ENCODE results near the gene MBNL2. TPM values are rescaled to one million over a fixed set of nuclear protein-coding genes. Genes with fewer than 3 reads are reported as not detected.

Gene MBNL2
- total RNA-seq, 1 experiment from 2014 or later: 0.17 TPM

DNA sequence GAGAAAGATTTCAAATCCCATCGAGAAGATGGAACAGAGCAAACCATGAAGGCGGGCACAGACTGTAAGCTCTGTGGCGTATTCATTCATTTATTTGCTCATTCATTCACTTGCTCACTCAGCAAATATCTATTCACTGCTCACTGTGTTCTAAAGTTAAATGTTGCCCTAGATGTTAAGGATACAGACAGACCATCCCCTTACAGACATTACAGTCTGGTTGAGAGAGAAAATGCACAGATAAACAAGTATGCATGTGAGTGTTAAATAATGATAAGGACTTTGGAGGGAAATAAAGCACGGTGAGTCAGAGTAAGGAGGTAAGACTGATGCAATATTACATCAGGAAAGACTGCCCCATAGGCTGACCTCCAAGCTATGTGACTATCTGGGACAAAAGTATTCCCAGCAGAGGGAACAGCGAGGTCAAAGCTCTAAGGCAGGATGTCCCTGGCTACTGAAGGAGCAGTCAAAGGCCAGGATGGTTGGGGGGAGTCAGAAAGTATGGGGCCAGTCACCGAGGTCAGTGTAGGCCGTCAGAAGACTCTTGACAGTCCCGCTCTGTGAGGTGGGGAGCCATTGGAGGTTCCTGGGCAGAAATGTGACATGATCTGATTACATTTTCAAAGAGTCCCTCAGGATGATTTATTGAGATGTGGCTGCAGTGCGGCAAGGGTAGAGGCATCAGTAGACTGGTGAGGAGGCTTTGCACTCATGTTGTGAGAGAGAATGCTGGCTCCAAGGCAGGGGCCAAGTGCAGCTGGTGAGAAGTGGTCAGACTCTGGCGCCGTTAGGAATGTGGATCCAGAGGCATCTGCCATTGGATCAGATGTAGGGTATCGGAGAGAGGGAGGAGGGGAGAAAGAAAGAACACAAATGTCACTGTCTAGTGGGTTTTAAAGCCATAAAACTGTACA is 37.9 kb downstream of the MBNL2 start:
- no peak overlapping the region for H4K8ac ChIP-seq (replicated peaks; ENCODE audit: insufficient read length, low read depth, low read length)
- no CpG with 5 or more reads among the region's 12 CpGs for WGBS (ENCODE audit: extremely low coverage, insufficient read length, low lambda C conversion rate)
- no peaks in the 10 kb centered on the region for H3K9me3 Mint-ChIP-seq
- H3K36me3 Mint-ChIP-seq (ENCODE audit: insufficient read depth in 1 of 3, low read depth in 3 of 3): no peaks in the 10 kb centered on the region
- H3K14ac ChIP-seq (ENCODE audit: insufficient read depth, low read length): peak overlapping the region; percentile 75; the same call in 1 of the 2 replicates
- no peak overlapping the region for H2BK15ac ChIP-seq (ENCODE audit: low read depth, low read length)
- H2BK20ac ChIP-seq (ENCODE audit: low read depth, low read length, poor library complexity, severe bottlenecking): no peak overlapping the region
- H2AFZ ChIP-seq (ENCODE audit: low read length): no peak overlapping the region
- H4K20me1 ChIP-seq (ENCODE audit: control insufficient read depth, insufficient read depth, insufficient read length): no peaks in the 10 kb centered on the region
- no peak for DNase-seq
- no peak overlapping the region for H3K23ac ChIP-seq (ENCODE audit: insufficient read length, low read depth, low read length)
- H3K27ac Mint-ChIP-seq: peak overlapping the region in 1 of 3 experiments; percentile 5; a peak in 1 of 7 replicates
- no peak overlapping the region for H2BK120ac ChIP-seq (ENCODE audit: low read depth, low read length, poor library complexity, severe bottlenecking)
- peaks cover 33% of the 10 kb centered on the region for H3K27me3 Mint-ChIP-seq (ENCODE audit: low read depth)
- H3K9ac ChIP-seq (ENCODE audit: extremely low read depth, insufficient read length, low read length): no peak overlapping the region
- no peak overlapping the region for H3K4me3 Mint-ChIP-seq
- no peak overlapping the region for H2BK5ac ChIP-seq (ENCODE audit: insufficient read length, low read length)
- no peak overlapping the region for H2BK12ac ChIP-seq (ENCODE audit: insufficient read length, low read depth, low read length)
- H3K23me2 ChIP-seq (ENCODE audit: insufficient read length, low read depth, low read length, poor library complexity, severe bottlenecking): no peaks in the 10 kb centered on the region
- H3K79me2 ChIP-seq (ENCODE audit: insufficient read depth, low read length): no peaks in the 10 kb centered on the region
- H3K4me1 Mint-ChIP-seq: peaks cover 35 to 37% of the 10 kb centered on the region in 2 experiments
- H3K18ac ChIP-seq (ENCODE audit: insufficient read length, low read depth, low read length): no peak overlapping the region
- TF ChIP-seq, protein P1, sequence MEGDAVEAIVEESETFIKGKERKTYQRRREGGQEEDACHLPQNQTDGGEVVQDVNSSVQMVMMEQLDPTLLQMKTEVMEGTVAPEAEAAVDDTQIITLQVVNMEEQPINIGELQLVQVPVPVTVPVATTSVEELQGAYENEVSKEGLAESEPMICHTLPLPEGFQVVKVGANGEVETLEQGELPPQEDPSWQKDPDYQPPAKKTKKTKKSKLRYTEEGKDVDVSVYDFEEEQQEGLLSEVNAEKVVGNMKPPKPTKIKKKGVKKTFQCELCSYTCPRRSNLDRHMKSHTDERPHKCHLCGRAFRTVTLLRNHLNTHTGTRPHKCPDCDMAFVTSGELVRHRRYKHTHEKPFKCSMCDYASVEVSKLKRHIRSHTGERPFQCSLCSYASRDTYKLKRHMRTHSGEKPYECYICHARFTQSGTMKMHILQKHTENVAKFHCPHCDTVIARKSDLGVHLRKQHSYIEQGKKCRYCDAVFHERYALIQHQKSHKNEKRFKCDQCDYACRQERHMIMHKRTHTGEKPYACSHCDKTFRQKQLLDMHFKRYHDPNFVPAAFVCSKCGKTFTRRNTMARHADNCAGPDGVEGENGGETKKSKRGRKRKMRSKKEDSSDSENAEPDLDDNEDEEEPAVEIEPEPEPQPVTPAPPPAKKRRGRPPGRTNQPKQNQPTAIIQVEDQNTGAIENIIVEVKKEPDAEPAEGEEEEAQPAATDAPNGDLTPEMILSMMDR (conservative IDR thresholded peaks at IDR 0.05): no peak
- no peak overlapping the region for H3T11ph ChIP-seq (ENCODE audit: low read length)
- H2AK5ac ChIP-seq (ENCODE audit: insufficient read length, low read length): no peak overlapping the region
- no peaks in the 10 kb centered on the region for H3K9me3 ChIP-seq (ENCODE audit: control insufficient read depth, low read depth, low read length)
- no peak overlapping the region for H4K91ac ChIP-seq (ENCODE audit: insufficient read length, low read depth, low read length)
- H3K56ac ChIP-seq (ENCODE audit: insufficient read length, low read depth, low read length): no peak overlapping the region
- H4K5ac ChIP-seq (ENCODE audit: insufficient read length, low read depth, low read length): peak overlapping the region; percentile 21
- no peaks in the 10 kb centered on the region for H3K27me3 ChIP-seq (ENCODE audit: insufficient read depth, low read length)
- H3K27ac ChIP-seq (ENCODE audit: insufficient read length, low read depth, low read length): no peak overlapping the region
- H3K4ac ChIP-seq (ENCODE audit: low read depth, low read length): no peak overlapping the region
- H3K4me1 ChIP-seq (ENCODE audit: insufficient read depth, low read length): peaks cover 13% of the 10 kb centered on the region
- H3K4me2 ChIP-seq (ENCODE audit: insufficient read depth, insufficient read length, low read length): no peak overlapping the region
- no peaks in the 10 kb centered on the region for H3K79me1 ChIP-seq (ENCODE audit: insufficient read depth, low read depth, low read length, poor library complexity, severe bottlenecking)

Data from H9 (cell line).